SK-N-SH (cell line): ENCODE data around the gene MAP3K13. TPM values are rescaled to one million over a fixed set of nuclear protein-coding genes. Genes with fewer than 3 reads are reported as not detected.

ENCODE experiments used
- CTCF ChIA-PET: fragments of 300-600, 350-600 bp; formaldehyde crosslinking; extraction: SDS; loops from one replicate; lab custom pipeline; 2021; lab: Yijun Ruan, JAX
- POLR2A ChIA-PET: fragments of 350-600 bp; sonication (Branson Sonifier 250); formaldehyde crosslinking; extraction: SDS; loops from one replicate; lab custom pipeline; 2020; ENCODE audit warnings: antibody characterized with exemption, inconsistent platforms; lab: Yijun Ruan, JAX
- DNase-seq: peaks from one replicate; pipeline ENCODE4 v3.0.0; 2012
- H2AFZ ChIP-seq: fragments of 200-600 bp; sonication (generic); 2 replicates; pipeline ENCODE4 v1.8.1; 2016; ENCODE audit warnings: antibody characterized with exemption, mild to moderate bottlenecking, low read depth
- H3F3A ChIP-seq: fragments of 200-600 bp; sonication (generic); replicated peaks from 2 replicates; pipeline ENCODE3; 2016; ENCODE audit warnings: antibody characterized with exemption, mild to moderate bottlenecking; ENCODE audit not compliant: insufficient read depth
- H3K27ac ChIP-seq, 2 experiments: fragments of 200-500 bp in 1 of 2; fragments of 200-600 bp in 1 of 2; sonication (Bioruptor generic) in 1 of 2; sonication (generic), shearing (Covaris generic) in 1 of 2; 2 replicates each; pipeline versions ENCODE4 v1.5.1 to v1.6.1; 2014 to 2016; ENCODE audit warnings: low read depth in 2 of 2, inconsistent platforms in 1 of 2, low read length in 1 of 2, mild to moderate bottlenecking in 1 of 2, mixed read lengths in 1 of 2
- H3K27me3 ChIP-seq: fragments of 200-600 bp; sonication (generic), shearing (Covaris generic); 2 replicates; pipeline ENCODE4 v1.6.1; 2016; ENCODE audit warnings: mixed run types; ENCODE audit not compliant: insufficient read depth
- H3K36me3 ChIP-seq, 2 experiments: fragments of 200-500 bp in 1 of 2; fragments of 200-600 bp in 1 of 2; sonication (Bioruptor generic) in 1 of 2; sonication (generic) in 1 of 2; replicated peaks in 1 of 2; 2 replicates each; pipeline versions ENCODE3 to v1.5.1; 2014 to 2016; ENCODE audit warnings: low read length in 1 of 2, mild to moderate bottlenecking in 1 of 2; ENCODE audit not compliant: insufficient read depth in 2 of 2, control insufficient read depth in 1 of 2
- H3K4me1 ChIP-seq, 2 experiments: fragments of 200-500 bp in 1 of 2; fragments of 200-600 bp in 1 of 2; sonication (Bioruptor generic) in 1 of 2; sonication (generic), shearing (Covaris generic) in 1 of 2; 2 replicates each; pipeline versions ENCODE4 v1.5.1 to v1.6.1; 2014 to 2016; ENCODE audit warnings: low read depth in 1 of 2, low read length in 1 of 2, mixed run types in 1 of 2; ENCODE audit not compliant: insufficient read depth in 2 of 2, control insufficient read depth in 1 of 2
- H3K4me2 ChIP-seq: fragments of 200-600 bp; sonication (generic), shearing (Covaris generic); 2 replicates; pipeline ENCODE4 v1.6.1; 2017; ENCODE audit warnings: mixed run types
- H3K4me3 ChIP-seq, 2 experiments: fragments of 200-500 bp in 1 of 2; fragments of 200-600 bp in 1 of 2; sonication (Bioruptor generic) in 1 of 2; sonication (generic), shearing (Covaris generic) in 1 of 2; 2 replicates each; pipeline versions ENCODE4 v1.5.1 to v1.8.1; 2014 to 2016; ENCODE audit warnings: low read depth in 2 of 2, inconsistent platforms in 1 of 2, low read length in 1 of 2, mild to moderate bottlenecking in 1 of 2, mixed read lengths in 1 of 2, moderate library complexity in 1 of 2
- H3K79me2 ChIP-seq: fragments of 200-600 bp; sonication (generic); 2 replicates; pipeline ENCODE4 v1.8.1; 2017; ENCODE audit warnings: mild to moderate bottlenecking; ENCODE audit not compliant: insufficient read depth
- H3K9ac ChIP-seq: fragments of 200-600 bp; sonication (generic); 2 replicates; pipeline ENCODE4 v1.6.1; 2017; ENCODE audit warnings: mixed run types
- H3K9me2 ChIP-seq: fragments of 200-600 bp; sonication (generic); 2 replicates; pipeline ENCODE4 v1.6.1; 2017; ENCODE audit warnings: mixed run types
- H3K9me3 ChIP-seq: fragments of 200-600 bp; sonication (generic); 2 replicates; pipeline ENCODE4 v1.6.1; 2017; ENCODE audit warnings: mixed run types, mild to moderate bottlenecking, moderate library complexity
- H4K20me1 ChIP-seq: fragments of 200-600 bp; sonication (generic); 2 replicates; pipeline ENCODE4 v1.6.1; 2017; ENCODE audit warnings: mild to moderate bottlenecking, mixed run types; ENCODE audit not compliant: insufficient read depth
- CHD2 ChIP-seq: fragments of 150-350 bp; IDR thresholded peaks from 2 replicates; pipeline ENCODE4 v1.6.1; 2018; ENCODE audit warnings: low read length; ENCODE audit not compliant: partially characterized antibody
- EP300 ChIP-seq, 2 experiments: IDR thresholded peaks; 2 replicates each; pipeline versions ENCODE4 v1.4.0 to v1.6.1; 2012; ENCODE audit warnings: borderline replicate concordance in 1 of 2, low read depth in 1 of 2, low read length in 1 of 2
- FOXJ3 ChIP-seq: sonication (generic); formaldehyde crosslinking; IDR thresholded peaks from 2 replicates; pipeline ENCODE4 v1.5.1; 2020; ENCODE audit warnings: mild to moderate bottlenecking, missing genetic modification reagents
- GABPA ChIP-seq: IDR thresholded peaks from 2 replicates; pipeline ENCODE4 v1.4.0; 2012; ENCODE audit warnings: low read depth, mild to moderate bottlenecking
- GATA2 ChIP-seq: sonication (generic); formaldehyde crosslinking; IDR thresholded peaks from 2 replicates; pipeline ENCODE4 v1.5.0; 2020; ENCODE audit warnings: mild to moderate bottlenecking, missing genetic modification reagents
- JUND ChIP-seq: IDR thresholded peaks from 2 replicates; pipeline ENCODE4 v1.4.0; 2012
- MXI1 ChIP-seq: IDR thresholded peaks from 2 replicates; pipeline ENCODE4 v1.6.1; 2012; ENCODE audit warnings: mild to moderate bottlenecking, low read depth, low read length, improper control_type of control experiment
- NFIC ChIP-seq: IDR thresholded peaks from 2 replicates; pipeline ENCODE4 v1.4.0; 2012; ENCODE audit warnings: borderline replicate concordance
- NRF1 ChIP-seq: IDR thresholded peaks from 2 replicates; pipeline ENCODE4 v1.6.1; 2012; ENCODE audit warnings: low read depth, mild to moderate bottlenecking, low read length
- PBX3 ChIP-seq: IDR thresholded peaks from 2 replicates; pipeline ENCODE4; 2012
- RAD21 ChIP-seq: IDR thresholded peaks from 2 replicates; pipeline ENCODE4 v1.6.1; 2012; ENCODE audit warnings: mild to moderate bottlenecking, low read length
- REST ChIP-seq: IDR thresholded peaks from 2 replicates; pipeline ENCODE4 v1.6.1; 2012; ENCODE audit warnings: mild to moderate bottlenecking, low read depth, low read length, moderate library complexity
- RFX5 ChIP-seq: IDR thresholded peaks from 2 replicates; pipeline ENCODE4 v1.6.1; 2012; ENCODE audit warnings: mild to moderate bottlenecking, improper control_type of control experiment, low read length
- SMC3 ChIP-seq: IDR thresholded peaks from 2 replicates; pipeline ENCODE4 v1.6.1; 2012; ENCODE audit warnings: low read depth, low read length, improper control_type of control experiment
- TAF1 ChIP-seq: IDR thresholded peaks from 2 replicates; pipeline ENCODE4 v1.6.1; 2012; ENCODE audit warnings: low read depth, mild to moderate bottlenecking, low read length, moderate library complexity, borderline replicate concordance
- TCF12 ChIP-seq: IDR thresholded peaks from 2 replicates; pipeline ENCODE4 v1.4.0; 2012
- YY1 ChIP-seq: IDR thresholded peaks from 2 replicates; pipeline ENCODE4 v1.4.0; 2012; ENCODE audit warnings: low read depth, mild to moderate bottlenecking
- WGBS: methylation state at CpG from one replicate; pipeline ENCODE4 v1.1.6; 2017; ENCODE audit warnings: low lambda C conversion rate; 5-methylcytosine and 5-hydroxymethylcytosine counted together
- polyA plus RNA-seq, 3 experiments: library from polyadenylated mRNA; depleted of rRNA; stranded (reverse); fragments of >200 nt; gene quantifications; 2 replicates each; pipeline ENCODE4 v1.2.3, GENCODE V29; 2012
- TF ChIP-seq, protein P1 (sequence below): fragments of 150-350 bp; IDR thresholded peaks from 2 replicates; pipeline ENCODE4 v1.6.1; 2016; ENCODE audit warnings: mild to moderate bottlenecking, low read depth, low read length
- TF ChIP-seq, protein P2 (sequence below): IDR thresholded peaks from 2 replicates; pipeline ENCODE4 v1.4.0; 2012; ENCODE audit warnings: low read depth, borderline replicate concordance

The MAP3K13 gene
- polyA plus RNA-seq, 1 of the 3 experiments (the other 2 are of a cell fraction) = 9.1 TPM

DNA sequence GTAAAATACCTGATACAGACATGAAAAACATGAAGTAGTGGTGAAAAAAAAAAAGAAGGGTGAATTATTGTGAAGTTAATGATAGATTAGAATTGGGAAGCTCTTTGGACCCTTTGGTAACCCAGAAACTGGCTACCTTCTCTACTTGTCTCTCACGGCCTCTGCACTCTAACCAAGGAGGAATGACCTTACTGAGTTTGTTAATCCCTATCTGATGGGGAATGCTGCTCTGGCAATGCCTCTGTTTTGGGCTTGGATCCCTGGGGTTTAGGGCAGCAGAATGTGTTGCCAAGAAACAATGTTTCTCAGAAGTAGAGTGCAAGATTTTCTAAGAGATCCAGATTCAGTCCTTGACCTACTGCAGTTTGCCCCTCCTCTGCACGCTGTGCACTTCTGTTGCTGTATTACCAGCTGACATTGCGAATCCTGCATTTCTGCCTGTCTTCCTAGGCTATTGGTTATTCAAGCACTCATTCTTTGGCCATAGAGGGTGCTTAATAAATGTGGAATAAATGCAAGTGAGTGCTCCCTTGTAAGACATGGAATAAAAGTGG, 49.2 kb upstream of the MAP3K13 start:
- H3K9ac ChIP-seq = no peak overlapping the region
- WGBS = 97% methylated on average over 3 of the region's 3 CpGs
- H3F3A ChIP-seq = peaks cover 5% of the 10 kb centered on the region
- no peak overlapping the region for H3K27ac ChIP-seq
- no peaks in the 10 kb centered on the region for H4K20me1 ChIP-seq
- H3K9me3 ChIP-seq = no peaks in the 10 kb centered on the region
- peaks cover 0 to 6% of the 10 kb centered on the region in 2 experiments for H3K36me3 ChIP-seq
- ChIA-PET POLR2A (no interaction called here), CTCF (interaction anchor here (0.7 kb wide), 1 partner anchor 630 kb away, joined by 4 read pairs; no protein-coding TSS in a partner anchor)
- H2AFZ ChIP-seq = no peak overlapping the region
- H3K4me3 ChIP-seq = no peak overlapping the region
- no peak for DNase-seq
- H3K4me1 ChIP-seq = no peaks in the 10 kb centered on the region; a peak in 1 of 4 replicates
- no peaks in the 10 kb centered on the region for H3K27me3 ChIP-seq
- TF ChIP-seq MXI1 (no peak), YY1 (no peak), GABPA (no peak), CHD2 (no peak), SMC3 (no peak), JUND (no peak), FOXJ3 (no peak), RAD21 (no peak), GATA2 (CRISPR knock-in tag) (no peak), TAF1 (no peak), NRF1 (no peak), RFX5 (no peak), PBX3 (no peak), TCF12 (no peak), REST (no peak), NFIC (no peak), EP300 (IDR thresholded peaks at IDR 0.05; ENCODE audit: borderline replicate concordance in 1 of 2, low read depth in 1 of 2, low read length in 1 of 2) (no peak)
- TF ChIP-seq, protein P1, sequence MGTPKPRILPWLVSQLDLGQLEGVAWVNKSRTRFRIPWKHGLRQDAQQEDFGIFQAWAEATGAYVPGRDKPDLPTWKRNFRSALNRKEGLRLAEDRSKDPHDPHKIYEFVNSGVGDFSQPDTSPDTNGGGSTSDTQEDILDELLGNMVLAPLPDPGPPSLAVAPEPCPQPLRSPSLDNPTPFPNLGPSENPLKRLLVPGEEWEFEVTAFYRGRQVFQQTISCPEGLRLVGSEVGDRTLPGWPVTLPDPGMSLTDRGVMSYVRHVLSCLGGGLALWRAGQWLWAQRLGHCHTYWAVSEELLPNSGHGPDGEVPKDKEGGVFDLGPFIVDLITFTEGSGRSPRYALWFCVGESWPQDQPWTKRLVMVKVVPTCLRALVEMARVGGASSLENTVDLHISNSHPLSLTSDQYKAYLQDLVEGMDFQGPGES = no peak
- TF ChIP-seq, protein P2, sequence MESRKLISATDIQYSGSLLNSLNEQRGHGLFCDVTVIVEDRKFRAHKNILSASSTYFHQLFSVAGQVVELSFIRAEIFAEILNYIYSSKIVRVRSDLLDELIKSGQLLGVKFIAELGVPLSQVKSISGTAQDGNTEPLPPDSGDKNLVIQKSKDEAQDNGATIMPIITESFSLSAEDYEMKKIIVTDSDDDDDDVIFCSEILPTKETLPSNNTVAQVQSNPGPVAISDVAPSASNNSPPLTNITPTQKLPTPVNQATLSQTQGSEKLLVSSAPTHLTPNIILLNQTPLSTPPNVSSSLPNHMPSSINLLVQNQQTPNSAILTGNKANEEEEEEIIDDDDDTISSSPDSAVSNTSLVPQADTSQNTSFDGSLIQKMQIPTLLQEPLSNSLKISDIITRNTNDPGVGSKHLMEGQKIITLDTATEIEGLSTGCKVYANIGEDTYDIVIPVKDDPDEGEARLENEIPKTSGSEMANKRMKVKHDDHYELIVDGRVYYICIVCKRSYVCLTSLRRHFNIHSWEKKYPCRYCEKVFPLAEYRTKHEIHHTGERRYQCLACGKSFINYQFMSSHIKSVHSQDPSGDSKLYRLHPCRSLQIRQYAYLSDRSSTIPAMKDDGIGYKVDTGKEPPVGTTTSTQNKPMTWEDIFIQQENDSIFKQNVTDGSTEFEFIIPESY = no peak
- H3K9me2 ChIP-seq = no peaks in the 10 kb centered on the region
- no peak overlapping the region for H3K4me2 ChIP-seq
- no peaks in the 10 kb centered on the region for H3K79me2 ChIP-seq
